Measurements from ENCODE around the gene IRAK3.
"Not testable (repeated sequence)": the region's sequence is repeated elsewhere in the genome, so short reads cannot be mapped to it uniquely, and the experiment has no call there.

The IRAK3 gene

DNA sequence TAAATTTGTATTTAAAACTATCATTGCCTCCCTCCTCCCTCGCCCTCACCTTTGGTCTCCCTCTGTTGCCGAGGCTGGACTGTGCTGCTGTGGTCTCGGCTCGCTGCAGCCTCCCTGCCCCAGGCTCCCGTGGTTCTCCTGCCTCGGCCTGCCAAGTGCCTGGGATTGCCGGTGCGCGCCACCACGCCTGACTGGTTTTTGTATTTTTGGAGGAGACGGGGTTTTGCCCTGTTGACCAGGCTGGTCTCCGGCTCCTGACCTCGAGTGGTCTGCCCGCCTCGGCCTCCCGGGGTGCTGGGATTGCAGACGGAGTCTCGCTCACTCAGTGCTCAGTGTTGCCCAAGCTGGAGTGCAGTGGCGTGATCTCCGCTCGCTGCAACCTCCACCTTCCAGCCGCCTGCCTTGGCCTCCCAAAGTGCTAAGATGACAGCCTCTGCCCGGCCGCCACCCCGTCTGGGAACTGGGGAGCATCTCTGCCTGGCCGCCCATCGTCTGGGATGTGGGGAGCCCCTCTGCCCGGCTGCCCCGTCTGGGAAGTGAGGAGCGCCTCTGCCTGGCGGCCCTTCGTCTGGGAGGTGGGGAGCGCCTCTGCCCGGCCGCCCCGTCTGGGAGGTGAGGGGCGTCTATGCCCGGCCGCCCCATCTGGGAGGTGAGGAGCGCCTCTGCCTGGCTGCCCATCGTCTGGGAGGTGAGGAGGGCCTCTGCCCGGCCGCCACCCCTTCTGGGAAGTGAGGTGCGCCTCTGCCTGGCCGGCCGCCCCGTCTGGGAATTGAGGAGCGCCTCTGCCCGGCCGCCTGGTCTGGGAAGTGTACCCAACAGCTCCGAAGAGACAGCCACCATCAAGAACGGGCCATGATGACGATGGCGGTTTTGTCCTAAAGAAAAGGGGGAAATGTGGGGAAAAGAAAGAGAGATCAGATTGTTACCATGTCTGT, 14.4 kb upstream of the IRAK3 start:
- not testable (repeated sequence) for DNase-seq (ENCODE audit: low spot score)

DNA sequence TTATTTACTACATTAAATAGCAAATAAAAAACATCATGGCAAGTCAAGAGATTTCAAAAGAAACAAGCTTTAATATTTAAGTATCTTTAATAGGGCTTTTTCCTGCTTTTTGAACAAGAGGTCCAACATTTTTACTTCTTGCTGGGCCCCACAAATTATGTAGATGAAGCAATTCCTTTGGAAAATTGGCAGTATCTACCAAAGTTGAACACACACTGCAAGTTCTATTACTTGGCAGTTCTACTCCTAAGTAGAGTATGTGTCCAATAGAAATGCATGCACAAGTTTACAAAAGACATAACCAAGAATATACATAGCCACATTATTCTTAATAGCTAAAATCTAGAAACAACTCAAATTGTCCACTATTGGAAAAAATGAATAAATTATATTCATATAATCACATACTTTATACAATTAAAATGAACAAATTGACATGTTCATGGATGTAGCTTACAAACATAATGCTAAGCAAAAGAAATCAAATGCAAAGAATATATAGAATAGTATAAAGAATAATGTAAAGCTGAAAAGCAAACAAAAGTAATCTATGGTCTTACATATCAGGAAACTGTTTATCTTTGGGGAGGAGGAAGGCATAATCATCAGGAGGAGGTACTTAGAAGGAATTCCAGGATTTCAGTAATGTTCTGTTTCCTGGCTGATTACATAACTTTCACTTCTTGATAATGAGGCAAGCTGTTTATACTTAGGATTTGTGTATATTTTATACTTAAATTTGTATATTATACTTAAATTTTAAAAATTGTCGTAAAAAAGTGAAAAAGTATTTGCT, 12.7 kb upstream of the IRAK3 start:
- peak; percentile 15 for DNase-seq (ENCODE audit: low spot score)

DNA sequence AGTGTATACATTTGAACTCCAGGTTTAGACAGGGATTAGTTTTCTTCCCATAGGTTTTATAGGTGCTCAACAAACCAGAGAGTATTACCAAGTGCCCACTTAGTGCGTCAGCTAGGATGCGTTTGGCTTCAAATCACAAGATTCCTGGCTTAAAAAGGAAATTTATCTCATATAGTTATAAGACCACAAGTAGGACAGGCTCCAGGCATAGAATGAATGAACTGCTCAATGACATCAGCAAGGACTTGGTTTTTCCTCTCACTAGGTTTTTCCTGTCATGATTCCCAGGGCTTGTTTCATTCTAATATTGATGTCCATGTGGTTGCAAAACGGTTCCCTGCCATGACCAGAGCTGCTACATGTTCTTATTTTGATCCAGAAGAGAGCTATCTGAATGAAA, 6.1 kb upstream of the IRAK3 start:
- DNase-seq (ENCODE audit: low spot score) = no peak

DNA sequence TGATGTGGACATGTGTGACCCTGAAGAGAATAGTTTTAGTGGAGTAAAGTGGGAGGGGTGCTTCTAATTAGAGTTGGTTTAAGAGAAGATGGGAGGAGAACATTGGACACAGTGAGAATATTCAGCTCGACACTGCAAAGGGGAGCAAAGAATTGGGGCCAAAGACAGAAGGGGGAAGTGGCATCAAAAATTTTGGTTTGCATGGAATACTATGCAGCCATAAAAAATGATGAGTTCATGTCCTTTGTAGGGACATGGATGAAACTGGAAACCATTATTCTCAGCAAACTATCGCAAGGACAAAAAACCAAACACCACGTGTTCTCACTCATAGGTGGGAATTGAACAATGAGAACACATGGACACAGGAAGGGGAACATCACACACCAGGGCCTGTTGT, 4.2 kb upstream of the IRAK3 start:
- not testable (repeated sequence) for DNase-seq (ENCODE audit: low spot score)

DNA sequence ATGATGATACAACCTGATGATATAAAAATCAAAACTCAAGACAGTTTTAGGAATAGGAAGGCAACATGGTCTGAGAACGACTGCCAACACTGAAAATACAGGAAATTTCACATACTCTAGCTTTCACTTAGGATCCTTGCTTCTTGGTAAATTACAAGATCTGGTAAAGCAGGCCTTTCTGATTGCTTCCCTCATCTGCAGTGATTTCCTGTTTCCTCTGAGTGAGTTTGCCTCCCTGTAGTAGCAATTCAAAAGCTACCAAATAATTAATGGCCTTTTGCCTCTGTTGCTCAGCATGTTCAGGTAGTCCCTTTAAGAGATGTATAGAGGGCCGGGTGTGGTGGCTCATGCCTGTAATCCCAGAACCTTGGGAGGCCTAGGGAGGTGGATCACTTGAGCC, 2.0 kb upstream of the IRAK3 start:
- DNase-seq (ENCODE audit: low spot score) = no peak

DNA sequence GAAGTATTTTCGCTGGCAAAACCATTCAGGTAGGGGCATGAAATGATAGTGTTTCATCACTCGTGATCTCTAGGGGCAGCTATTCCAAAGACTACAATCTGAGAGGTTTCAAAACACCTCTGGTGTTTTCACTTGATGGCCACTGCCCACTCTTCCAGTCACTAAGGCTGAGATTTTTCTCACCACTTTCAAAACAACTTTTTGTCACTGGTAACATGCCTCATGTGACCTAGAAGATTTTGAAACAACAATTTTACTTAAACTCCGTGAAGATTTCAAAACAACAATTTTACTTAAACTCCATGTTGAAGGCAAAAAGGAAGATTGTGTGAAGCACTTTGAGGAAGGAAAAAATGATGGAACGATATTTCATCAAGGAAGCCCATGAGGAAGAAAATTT, 1.2 kb upstream of the IRAK3 start:
- DNase-seq (ENCODE audit: low spot score) = no peak

DNA sequence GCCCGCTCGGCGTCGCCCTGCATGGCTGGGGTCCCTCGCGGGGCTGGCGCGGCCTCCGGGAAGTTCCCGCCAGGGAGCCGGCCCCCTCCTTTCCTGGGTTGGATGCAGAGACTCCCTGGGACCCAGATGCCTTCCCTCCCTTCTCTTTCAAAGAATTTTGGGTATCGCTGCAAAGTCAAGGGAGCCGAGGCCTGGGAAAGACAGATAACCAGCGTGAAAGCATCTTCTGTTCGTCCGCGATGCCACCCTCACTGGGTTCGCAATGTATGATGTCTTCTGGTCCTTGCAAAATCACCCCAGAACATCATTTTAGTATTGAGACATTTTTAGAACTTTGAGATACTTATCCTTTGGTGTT, 451 bp downstream of the IRAK3 start:
- no peak for DNase-seq (ENCODE audit: low spot score)

DNA sequence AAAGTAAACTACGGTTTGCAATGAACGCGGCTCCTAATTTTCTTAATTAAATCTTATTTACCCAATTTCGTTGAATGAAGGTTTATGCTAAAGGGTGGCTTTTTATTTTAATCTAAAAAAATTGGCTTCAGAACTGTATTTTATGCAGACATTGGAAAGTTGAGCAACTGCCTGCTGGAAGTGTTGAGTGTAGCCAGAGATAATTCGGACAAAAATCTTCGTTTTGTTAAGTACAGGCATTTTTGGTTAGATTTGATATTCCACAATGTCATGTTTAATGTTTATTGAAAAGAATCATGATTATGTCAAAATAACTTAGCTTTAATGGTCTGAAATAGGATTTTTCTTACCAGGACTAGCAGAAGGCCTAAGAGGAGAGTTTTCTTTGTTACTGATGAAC, 875 bp downstream of the IRAK3 start:
- DNase-seq (ENCODE audit: low spot score) = no peak

DNA sequence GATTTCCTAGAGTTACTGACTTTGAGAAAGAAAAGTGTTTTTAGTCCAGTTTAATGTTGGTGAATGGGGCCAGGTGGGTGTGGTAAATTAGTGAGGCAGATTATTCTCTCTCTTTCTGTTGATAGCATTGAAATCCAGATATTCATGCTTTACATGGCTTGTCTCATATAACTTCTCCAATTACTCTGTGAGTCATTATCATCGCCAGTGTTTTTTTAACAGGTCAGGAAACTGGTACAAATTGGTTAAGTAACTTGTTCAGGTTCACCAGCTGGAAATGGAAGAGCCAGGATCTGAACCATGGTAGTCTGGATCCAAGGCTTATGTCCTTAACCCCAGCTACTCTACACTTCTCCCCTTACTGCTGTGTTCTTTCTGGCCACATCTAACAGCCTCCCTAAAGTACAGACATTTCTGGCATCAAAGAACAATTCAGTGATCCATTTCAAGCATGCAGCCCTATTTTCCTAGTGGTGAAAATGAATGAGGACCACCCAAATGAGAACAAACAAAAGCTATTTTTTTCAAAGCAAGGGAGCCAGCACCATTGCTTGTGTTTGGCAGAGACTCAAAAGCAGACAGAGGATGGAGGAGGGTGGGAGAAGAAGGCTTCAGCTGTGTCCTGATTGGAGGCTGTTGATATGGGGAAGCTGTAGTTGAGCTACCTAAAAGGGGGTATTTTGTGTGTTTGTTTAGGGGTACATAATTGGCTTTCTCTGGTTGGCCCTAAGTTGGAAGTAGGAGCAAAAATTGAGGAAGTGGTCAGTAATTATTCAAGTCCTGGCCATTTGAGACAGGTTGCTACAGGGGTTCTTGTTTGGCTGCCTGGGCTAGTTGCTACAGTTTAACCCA, 1.7 kb downstream of the IRAK3 start:
- DNase-seq (ENCODE audit: low spot score) = no peak

DNA sequence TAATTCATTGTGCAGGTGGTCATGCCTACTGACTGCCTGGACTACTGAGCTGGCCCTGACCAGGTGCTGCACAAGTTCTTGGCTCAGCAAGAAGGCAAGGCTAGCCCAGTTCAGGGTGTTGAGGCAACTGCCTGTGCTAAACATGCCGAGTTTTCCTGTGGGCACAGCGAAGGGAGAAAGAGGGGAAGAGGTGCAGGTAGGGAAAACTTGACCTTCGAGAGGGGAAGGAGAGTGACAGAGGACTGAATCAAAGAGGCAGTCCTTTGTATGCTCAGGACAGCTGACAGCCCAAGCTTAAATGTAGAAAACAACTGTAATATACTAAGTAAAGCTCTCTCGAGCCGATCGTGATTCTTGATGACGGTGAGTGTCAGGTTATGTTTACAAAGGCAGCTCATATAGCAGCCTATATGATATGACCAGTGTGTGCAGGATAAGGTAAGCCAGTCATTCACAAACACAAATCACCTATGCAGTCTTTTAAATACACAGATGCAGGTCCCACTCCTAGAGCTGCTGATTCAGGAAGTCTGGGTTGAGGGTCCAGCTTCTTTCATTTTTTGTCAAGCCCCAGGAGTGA, 2.6 kb downstream of the IRAK3 start:
- no peak for DNase-seq (ENCODE audit: low spot score)

DNA sequence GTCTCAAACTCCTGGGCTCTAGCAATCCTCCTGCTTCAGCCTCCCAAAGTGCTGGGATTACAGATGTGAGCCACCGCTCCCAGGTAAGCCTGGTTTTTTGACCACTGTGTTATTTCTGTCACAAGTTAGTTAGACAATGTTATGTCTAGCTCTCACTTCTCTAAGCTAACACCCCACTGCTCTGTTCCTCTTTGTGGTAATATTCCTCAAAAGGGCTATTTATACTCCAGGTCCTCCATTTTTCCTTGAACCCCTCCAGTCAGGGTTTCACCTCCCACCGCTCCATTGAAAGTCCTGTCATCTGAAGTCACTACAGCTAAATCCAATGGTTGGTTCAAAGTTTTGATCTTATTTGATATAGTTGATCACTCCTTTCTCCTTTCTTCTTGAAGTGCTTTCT, 5.1 kb downstream of the IRAK3 start:
- DNase-seq (ENCODE audit: low spot score) = no peak

DNA sequence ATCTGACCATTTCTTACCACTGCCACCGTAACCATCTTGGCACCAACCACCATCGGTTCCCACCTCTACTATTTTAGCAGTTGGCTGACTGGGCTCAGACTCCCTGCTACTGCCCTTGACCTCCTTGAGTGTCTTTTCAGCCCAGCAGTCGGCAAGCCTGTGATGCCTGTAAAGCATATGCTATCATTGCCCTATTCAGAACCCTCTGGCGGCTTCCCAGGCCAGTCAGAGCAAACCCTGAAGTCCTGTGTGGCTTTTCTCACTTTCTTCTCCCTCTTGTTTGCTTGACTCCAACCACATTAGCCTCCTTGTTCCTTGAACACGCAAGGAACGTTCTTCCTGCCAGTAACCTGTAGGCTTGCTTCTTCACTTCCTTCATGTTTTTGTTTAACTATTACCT, 6.2 kb downstream of the IRAK3 start:
- no peak for DNase-seq (ENCODE audit: low spot score)

DNA sequence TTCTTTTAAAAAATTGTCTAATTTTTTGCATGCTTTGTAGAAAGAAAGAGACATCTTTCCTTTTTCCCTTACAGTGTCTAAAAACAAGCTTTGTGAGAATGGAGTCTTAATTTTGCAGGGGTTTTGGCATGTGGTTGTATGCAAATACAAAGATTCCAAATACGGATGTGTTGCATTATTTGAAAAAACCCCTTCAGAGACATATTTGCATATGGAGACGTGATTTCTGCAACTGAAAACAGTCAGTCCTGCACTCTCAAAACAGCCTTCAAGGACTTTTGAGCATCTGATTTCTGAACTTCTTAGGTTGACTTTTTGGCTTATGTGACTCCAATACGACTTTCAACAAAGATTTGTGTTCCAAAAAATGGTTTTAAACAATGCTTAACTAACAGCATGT, 7.8 kb downstream of the IRAK3 start:
- DNase-seq (ENCODE audit: low spot score) = no peak

DNA sequence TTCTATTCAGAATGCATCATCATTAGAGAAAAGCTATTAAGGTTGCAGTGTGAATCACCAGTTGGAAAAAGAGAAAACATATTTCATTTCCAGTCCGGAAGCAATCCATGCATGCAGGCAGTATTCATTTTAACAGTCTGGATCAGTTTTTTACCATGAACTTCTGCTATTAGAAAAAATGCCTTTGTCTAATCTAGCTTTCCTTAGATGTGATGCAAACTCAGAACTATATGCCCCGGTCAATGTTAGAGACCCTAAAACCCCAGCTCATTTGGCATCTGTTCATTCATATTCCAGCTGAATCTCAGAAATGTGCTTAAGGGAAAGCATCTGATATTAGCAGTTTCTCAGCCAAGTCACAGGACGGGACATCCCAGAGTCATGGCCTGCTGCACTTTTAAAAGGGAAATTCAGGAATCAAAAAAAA, 8.5 kb downstream of the IRAK3 start:
- DNase-seq (ENCODE audit: low spot score) = peak; percentile 22

DNA sequence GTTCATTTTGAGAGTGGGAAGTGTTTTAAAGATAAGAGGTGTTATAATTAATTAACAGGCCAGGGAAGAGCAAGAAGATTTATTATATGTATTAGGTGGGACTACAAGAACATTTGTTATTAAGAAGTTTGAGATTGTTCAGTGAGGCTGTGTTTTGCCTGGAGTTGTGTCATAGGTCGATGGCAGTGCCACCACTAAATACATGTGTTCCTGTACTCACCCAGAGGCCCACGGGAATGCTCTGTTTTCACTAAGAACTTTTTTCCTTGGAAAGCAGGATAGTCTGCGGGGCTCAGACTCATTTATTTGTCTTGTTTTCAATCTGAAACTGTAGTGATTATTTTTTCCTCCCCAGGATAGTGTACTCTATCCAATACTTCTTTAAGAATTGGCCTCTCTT, 10.1 kb downstream of the IRAK3 start:
- no peak for DNase-seq (ENCODE audit: low spot score)

DNA sequence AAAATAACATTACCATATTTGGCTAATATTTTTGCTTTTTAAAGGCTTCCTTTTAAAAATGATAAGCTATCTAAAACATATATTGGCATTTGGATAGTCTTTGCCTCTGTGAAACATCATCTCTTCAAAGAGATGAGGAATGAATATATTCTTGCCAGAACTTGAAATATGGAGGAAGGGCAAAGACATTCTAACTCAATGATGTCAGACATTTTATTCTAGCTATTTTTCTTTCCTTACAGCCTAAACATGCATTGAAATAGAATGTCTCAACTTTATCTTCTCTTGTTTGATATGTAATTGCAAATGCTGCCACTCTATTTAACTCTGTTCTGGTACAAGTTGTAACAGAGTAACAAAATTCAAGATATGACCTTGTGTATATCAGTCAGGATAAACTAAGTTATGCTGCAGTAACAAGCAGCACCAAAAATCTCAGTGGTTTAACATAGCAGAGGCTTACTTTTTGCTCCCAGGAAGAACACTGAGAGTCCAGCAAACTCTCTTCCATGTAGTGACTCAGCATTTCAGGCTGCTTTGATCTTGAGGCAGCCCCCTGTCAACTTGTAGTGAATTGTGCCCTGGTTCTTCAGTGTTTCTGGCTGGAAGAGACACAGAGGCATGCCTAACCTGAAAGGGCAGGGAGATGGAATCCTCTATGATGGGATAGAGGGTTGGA, 11.0 kb downstream of the IRAK3 start:
- DNase-seq (ENCODE audit: low spot score) = no peak

DNA sequence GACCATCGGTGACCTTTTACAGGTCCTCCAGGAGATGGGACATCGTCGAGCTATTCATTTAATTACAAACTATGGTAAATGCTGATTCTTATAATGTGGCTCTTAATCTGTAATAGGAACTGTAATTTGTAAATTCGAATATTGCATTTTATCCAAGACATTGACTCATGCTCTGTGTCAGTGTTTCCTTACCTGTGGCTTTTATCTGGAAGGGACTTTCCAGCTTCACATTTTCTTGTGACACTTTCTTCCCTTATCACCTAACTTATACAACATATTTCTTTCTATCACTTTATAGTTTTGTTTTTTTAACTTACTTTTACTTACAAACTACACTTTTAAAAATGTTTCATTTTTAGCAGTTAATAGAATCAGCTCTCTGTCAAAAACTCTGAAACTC, 14.8 kb downstream of the IRAK3 start:
- DNase-seq (ENCODE audit: low spot score) = no peak

DNA sequence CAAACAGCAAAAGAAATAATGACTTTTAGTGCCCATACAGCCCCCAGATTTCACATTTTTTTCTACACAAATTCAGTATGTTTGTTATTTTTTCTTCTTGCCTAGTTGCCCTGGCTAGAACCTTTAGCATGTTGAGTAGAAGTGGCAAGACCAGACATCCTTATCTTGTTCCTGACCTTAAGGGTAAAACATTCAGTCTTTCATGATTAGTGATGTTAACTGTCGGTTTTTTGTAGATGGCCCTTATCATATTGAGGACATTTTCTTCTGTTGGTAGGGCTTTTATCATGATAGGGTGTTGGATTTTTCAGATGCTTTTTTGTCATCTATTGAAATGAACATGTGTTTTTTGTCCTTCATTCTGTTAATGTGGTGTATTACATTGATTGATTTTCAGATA, 17.1 kb downstream of the IRAK3 start:
- no peak for DNase-seq (ENCODE audit: low spot score)

DNA sequence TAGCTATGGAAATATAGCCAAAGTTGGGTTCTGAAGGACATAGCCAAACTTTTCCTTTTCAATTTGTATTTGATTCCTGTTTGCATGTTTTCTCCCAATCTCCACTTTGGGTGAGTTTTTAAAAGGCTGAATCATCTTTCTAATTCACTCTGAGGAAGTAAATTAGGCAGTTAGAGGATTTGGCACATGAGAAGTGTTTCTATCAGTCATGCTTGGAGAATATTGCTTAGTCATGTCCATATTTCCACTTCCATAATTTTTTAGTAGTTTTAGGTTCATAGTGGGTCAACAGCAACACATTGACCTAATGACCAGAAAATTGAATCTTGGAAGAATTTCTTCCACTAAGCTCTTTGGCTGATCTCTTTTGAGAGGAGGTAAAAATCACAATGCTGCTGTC, 21.8 kb downstream of the IRAK3 start:
- peak; percentile 38 for DNase-seq (ENCODE audit: low spot score)

DNA sequence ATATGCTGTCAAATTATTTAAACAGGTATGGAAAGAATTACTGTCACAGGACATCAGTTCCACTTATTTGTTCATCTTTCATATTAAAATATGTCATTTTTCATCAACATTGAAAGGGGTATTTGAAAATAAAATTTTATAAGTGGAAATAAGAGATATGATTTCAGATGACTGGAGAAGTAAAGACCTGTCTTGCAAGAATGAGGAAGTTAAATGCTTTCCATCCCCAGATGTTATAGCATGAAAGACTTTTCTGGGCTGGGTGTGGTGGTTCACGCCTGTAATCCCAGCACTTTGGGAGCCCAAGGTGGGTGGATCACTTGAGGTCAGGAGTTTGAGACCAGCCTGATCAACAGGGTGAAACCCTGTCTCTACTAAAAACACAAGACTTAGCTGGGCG, 22.6 kb downstream of the IRAK3 start:
- not testable (repeated sequence) for DNase-seq (ENCODE audit: low spot score)

DNA sequence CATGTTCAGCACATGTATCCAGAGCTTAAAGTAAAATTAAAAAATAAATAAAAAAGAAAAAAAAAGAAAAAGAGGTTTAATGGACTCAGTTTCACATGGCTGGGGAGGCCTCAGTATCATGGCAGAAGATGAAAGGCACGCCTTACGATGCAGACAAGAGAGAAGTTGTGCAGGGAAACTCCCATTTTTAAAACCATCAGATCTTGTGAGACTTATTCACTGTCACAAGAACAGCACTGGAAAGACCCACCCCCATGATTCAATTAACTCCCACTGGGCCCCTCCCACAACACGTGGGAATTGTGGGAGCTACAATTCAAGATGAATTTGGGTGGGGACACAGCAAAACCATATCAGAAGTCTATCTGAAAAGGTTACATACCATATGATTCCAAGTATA, 24.0 kb downstream of the IRAK3 start:
- not testable (repeated sequence) for DNase-seq (ENCODE audit: low spot score)

Measured in GM03348 (cell line).